Hepatocyte (in vitro differentiated cells): ENCODE results near the gene USP36. TPM values are rescaled to one million over a fixed set of nuclear protein-coding genes. Genes with fewer than 3 reads are reported as not detected.

ENCODE experiments used
- DNase-seq: peaks from one replicate; pipeline ENCODE4 v3.0.0-alpha.2; 2016; ENCODE audit warnings: low spot score
- H2AFZ ChIP-seq: fragments of 200-600 bp; sonication (generic); 2 replicates; pipeline ENCODE4 v1.6.0; 2016; ENCODE audit warnings: antibody characterized with exemption, mild to moderate bottlenecking
- H3K27ac ChIP-seq: fragments of 200-600 bp; sonication (generic); 2 replicates; pipeline ENCODE4 v1.5.1; 2016; ENCODE audit warnings: mild to moderate bottlenecking
- H3K27me3 ChIP-seq: fragments of 200-600 bp; sonication (generic); 2 replicates; pipeline ENCODE4 v1.6.1; 2016
- H3K36me3 ChIP-seq: fragments of 200-600 bp; sonication (generic); replicated peaks from 2 replicates; pipeline ENCODE4 v1.5.1; 2016; ENCODE audit warnings: low read depth; ENCODE audit not compliant: insufficient read depth
- H3K4me1 ChIP-seq: fragments of 200-600 bp; sonication (generic); 2 replicates; pipeline ENCODE4 v1.5.1; 2016; ENCODE audit warnings: mild to moderate bottlenecking, moderate library complexity; ENCODE audit not compliant: insufficient read depth
- H3K4me2 ChIP-seq: fragments of 200-600 bp; sonication (generic); 2 replicates; pipeline ENCODE4 v1.6.0; 2016
- H3K4me3 ChIP-seq: fragments of 200-600 bp; sonication (generic); 2 replicates; pipeline ENCODE4 v1.5.1; 2016; ENCODE audit warnings: mild to moderate bottlenecking
- H3K79me2 ChIP-seq: fragments of 200-600 bp; sonication (generic); 2 replicates; pipeline ENCODE4 v1.6.0; 2017; ENCODE audit warnings: mild to moderate bottlenecking
- H3K9me2 ChIP-seq: fragments of 200-600 bp; sonication (generic); replicated peaks from 2 replicates; pipeline ENCODE4 v1.6.0; 2017; ENCODE audit warnings: mild to moderate bottlenecking; ENCODE audit not compliant: insufficient read depth
- H3K9me3 ChIP-seq: fragments of 200-600 bp; sonication (generic); 2 replicates; pipeline ENCODE4 v1.5.1; 2016; ENCODE audit warnings: low read depth, mild to moderate bottlenecking
- H4K20me1 ChIP-seq: fragments of 200-600 bp; sonication (generic); 2 replicates; pipeline ENCODE4 v1.6.0; 2016; ENCODE audit warnings: mild to moderate bottlenecking; ENCODE audit not compliant: insufficient read depth, poor library complexity, severe bottlenecking
- CTCF ChIP-seq: fragments of 200-600 bp; sonication (generic); IDR thresholded peaks from 2 replicates; pipeline ENCODE4 v1.5.1; 2016; ENCODE audit warnings: antibody characterized with exemption, mild to moderate bottlenecking; ENCODE audit not compliant: poor library complexity
- EZH2 ChIP-seq: fragments of 200-600 bp; sonication (generic); IDR thresholded peaks from 2 replicates; pipeline ENCODE4 v1.6.1; 2016; ENCODE audit warnings: antibody characterized with exemption, mild to moderate bottlenecking, borderline replicate concordance
- EZH2phosphoT487 ChIP-seq: fragments of 200-600 bp; sonication (generic); IDR thresholded peaks from one replicate; pipeline ENCODE4 v1.6.1; 2018; ENCODE audit warnings: antibody characterized with exemption, mild to moderate bottlenecking, low read depth, moderate library complexity; ENCODE audit not compliant: unreplicated experiment, severe bottlenecking
- WGBS: methylation state at CpG from one replicate; pipeline ENCODE4 v1.1.6; 2016; ENCODE audit warnings: low lambda C conversion rate; ENCODE audit errors: missing lambda C conversion rate; 5-methylcytosine and 5-hydroxymethylcytosine counted together
- polyA plus RNA-seq: library from polyadenylated mRNA; unstranded; fragments of >200 nt; fragmentation: Nextera tagmentation; extraction: Ambion mirVana; gene quantifications from 2 replicates; pipeline ENCODE4 v1.2.1, GENCODE V29; 2016
- total RNA-seq: library from RNA; depleted of rRNA; stranded (reverse); fragments of >200 nt; gene quantifications from 2 replicates; pipeline ENCODE4 v1.2.3, GENCODE V29; 2014

Gene USP36
- total and polyA plus RNA-seq, 2 experiments from 2014 or later, result 17.7 to 26.2 TPM

DNA sequence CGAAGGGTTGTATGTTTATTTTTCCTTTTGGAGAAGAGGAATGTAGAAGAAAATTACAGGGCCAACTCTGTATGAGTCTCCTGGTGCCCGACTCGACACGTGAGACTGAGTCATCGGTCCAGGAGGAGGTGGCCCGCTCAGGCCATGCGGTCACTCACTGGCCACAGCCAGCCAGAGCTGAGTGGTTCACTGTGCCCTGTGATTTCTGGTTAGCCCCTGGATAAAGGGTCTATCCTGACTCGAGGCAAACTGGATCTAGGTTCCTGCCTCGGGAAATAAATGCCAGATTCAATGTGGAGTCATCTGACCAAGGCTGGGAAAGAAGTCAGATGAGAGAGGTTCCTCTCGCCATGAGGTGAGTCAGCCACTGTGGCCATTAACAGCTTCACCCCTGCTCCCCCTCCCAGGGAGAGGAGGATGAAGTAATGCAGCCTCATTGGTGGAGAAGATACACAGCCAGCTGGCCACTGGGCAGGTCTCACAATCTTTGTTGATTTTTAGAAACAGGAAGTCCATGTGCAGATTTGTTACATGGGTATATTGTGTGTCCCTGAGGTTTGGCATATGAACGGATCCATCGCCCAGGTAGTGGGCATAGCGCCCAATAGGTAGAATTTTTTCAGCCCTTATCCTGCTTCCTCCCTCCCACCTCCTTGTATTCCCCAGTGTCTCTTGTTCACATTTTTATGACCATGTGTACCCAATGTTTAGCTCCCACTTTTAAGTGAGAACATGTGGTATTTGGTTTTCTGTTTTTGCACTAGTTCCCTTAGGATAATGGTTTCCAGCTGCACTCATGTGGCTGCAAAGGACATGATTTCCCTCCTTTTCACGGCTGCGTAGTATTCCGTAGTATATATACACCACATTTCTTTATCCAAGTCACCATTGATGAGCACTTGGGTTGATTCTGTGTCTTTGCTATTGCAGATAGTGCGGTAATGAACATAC is 21.7 kb upstream of the USP36 start:
- Histone ChIP-seq H3K27me3 (no peaks in the 10 kb centered on the region), H2AFZ (no peak overlapping the region), H3K4me1 (no peaks in the 10 kb centered on the region), H3K79me2 (no peaks in the 10 kb centered on the region), H3K4me2 (no peak overlapping the region), H3K36me3 (no peaks in the 10 kb centered on the region), H3K27ac (peak overlapping the region; percentile 77), H3K9me2 (no peaks in the 10 kb centered on the region), H3K9me3 (no peaks in the 10 kb centered on the region), H4K20me1 (no peaks in the 10 kb centered on the region), H3K4me3 (no peak overlapping the region)
- 90% methylated on average over 17 of the region's 17 CpGs for WGBS
- peak; percentile 68 for DNase-seq
- TF ChIP-seq EZH2, result no peak
- TF ChIP-seq CTCF, result no peak
- TF ChIP-seq EZH2phosphoT487, result no peak

GRCh38 chr17:78861229-78861628 is 20.6 kb upstream of the USP36 start:
- no peaks in the 10 kb centered on the region for H3K4me1 ChIP-seq
- no peaks in the 10 kb centered on the region for H3K36me3 ChIP-seq
- H3K9me2 ChIP-seq, result no peaks in the 10 kb centered on the region
- no peak for TF ChIP-seq EZH2phosphoT487
- TF ChIP-seq EZH2, result no peak
- TF ChIP-seq CTCF, result no peak
- H3K79me2 ChIP-seq, result no peaks in the 10 kb centered on the region
- H3K4me3 ChIP-seq, result no peak overlapping the region
- DNase-seq, result no peak
- no peaks in the 10 kb centered on the region for H3K9me3 ChIP-seq
- WGBS, result 93% methylated on average over 4 of the region's 4 CpGs
- H3K4me2 ChIP-seq, result no peak overlapping the region
- H3K27ac ChIP-seq, result no peak overlapping the region
- no peaks in the 10 kb centered on the region for H3K27me3 ChIP-seq
- H4K20me1 ChIP-seq, result no peaks in the 10 kb centered on the region
- no peak overlapping the region for H2AFZ ChIP-seq

DNA sequence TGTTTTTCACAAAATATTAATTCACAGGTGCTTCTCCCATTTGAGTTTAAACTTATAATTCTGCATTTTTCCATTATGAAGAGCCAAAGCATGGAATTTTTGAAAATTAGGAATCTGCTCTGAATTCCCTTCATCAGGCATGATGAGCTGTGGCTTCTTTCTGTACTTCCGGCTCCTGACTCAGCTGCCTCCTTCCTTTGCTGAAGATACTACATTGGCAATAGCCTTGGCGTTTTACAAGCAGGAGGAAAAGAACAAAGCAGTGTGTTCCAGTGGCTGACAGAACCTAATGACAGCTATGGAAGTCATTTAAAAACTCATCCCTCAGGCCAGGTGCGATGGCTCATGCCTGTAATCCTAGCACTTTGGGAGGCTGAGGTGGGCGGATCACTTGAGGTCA is 18.4 kb upstream of the USP36 start:
- Histone ChIP-seq H3K4me1 (no peaks in the 10 kb centered on the region), H3K9me3 (no peaks in the 10 kb centered on the region), H3K27ac (no peak overlapping the region), H3K9me2 (no peaks in the 10 kb centered on the region), H3K79me2 (no peaks in the 10 kb centered on the region), H3K36me3 (no peaks in the 10 kb centered on the region), H3K4me3 (no peak overlapping the region), H2AFZ (no peak overlapping the region), H3K27me3 (no peaks in the 10 kb centered on the region), H4K20me1 (no peaks in the 10 kb centered on the region), H3K4me2 (no peak overlapping the region)
- TF ChIP-seq CTCF (no peak), EZH2phosphoT487 (no peak), EZH2 (no peak)
- DNase-seq, result no peak
- 87% methylated on average over 4 of the region's 4 CpGs for WGBS
